ENCODE data around the gene TMC1.

The TMC1 gene

DNA sequence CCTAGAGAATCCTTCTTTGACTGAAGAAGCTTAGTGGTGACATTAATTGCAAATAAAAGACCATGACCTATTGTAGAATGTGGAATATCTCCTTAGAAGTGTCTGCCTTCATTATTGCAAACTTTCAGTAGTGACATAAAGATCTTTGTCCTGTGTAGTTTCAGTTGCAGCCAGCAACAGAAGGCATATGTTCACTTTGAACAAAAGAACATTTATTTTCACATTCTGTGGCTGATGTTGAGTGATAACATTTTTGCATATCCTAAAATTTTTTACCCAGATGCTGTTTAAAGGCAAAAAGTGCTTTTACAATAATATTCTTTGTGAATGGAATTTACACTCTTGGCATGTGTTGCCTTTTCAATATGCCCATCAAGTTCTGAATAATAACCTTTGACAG lies 165.9 kb downstream of the TMC1 start:
- FAIRE-seq = no peak

DNA sequence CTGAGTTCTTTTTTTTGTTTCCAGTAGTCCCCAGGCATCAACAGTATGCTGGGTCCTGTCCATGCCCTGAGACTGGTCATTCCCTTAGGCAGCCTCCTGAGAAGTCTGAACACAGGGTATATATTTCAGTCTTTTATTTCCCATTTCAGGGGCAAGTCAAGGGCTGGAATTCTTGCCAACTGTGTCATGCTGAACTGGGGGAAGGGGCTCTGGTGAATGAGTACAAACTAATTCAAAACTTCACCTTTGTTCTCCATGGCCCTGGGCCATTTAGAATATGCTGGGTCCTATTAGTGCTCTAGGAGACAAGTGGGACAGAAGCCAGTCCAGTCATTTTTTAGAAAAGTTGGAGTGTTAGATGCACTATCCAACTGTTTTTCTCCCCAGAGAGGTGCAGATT lies 170.3 kb downstream of the TMC1 start:
- no peak for FAIRE-seq

DNA sequence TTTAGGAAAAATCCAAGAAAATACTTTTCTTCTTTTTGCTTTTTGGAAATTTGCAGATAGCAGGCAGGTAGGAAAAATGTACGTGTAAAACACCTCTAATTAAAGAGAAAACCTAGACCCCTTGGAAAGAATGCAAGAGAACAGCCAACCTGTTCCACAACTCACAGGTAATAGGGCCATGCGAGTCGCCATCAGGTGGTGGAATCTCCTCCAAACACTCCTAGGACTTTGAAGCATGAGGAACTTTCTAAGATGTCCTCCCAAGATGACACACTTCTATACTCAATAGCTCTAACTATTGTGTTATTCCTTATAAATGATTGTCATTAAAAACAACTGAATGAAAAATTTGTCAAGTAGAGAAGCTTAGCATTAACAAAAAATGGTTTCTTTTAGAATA lies 174.0 kb downstream of the TMC1 start:
- FAIRE-seq = no peak

DNA sequence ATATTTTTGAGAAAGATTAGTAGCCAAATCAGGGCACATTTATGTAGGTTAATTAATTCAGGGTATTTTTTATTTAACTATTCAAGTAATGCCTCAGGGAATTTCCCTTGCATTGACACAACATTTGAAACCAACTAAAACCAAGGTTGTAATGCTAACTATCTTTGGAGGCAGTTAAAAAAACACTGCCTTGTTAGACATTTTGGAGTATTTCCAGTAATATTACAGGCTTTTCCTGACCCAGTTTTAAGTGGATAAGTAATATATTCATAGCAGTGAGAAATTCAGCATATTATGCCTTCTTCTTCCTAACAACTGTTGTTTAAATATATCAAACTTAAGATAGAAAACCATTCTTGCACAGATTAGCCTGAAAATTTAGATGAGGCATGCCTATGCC lies 175.1 kb downstream of the TMC1 start:
- FAIRE-seq = no peak

DNA sequence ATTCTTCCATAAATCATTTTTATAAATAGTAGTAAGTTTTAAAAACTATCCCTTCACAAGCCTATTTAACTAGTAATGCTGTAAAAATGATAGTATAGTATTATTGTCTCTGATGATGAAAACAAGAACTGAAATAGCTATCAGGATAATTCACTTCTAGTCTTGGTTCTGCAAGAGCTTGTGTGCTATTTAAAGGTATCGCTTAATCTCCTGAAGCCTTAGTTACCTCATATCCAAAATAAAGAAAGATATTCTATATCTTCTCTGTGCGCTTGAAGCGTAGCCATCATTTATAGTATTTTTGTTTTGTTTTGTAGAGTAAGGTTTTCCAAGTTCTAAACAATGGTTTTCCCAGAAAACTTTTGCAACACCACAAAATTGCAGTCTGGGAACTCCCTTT lies 180.1 kb downstream of the TMC1 start:
- FAIRE-seq = no peak

DNA sequence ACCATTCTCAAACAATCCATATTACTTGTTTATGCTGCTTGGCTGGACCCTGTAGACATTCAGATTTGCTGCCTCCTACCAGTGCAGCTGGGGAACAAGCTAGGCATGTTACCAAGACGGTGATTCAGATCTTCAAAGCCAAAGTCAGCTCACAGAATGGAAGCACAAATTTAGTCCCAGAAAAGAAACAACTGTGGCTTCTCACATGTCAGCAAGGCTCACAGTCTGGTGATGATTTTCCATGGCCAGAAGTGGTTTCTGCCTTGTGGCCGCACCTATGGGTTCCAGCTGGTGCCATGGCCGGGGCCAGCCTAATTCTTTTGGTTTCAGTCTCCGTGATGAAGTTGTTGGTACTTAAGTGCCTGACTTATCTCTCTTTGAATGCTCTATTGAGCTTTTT lies 182.2 kb downstream of the TMC1 start:
- no peak for FAIRE-seq

DNA sequence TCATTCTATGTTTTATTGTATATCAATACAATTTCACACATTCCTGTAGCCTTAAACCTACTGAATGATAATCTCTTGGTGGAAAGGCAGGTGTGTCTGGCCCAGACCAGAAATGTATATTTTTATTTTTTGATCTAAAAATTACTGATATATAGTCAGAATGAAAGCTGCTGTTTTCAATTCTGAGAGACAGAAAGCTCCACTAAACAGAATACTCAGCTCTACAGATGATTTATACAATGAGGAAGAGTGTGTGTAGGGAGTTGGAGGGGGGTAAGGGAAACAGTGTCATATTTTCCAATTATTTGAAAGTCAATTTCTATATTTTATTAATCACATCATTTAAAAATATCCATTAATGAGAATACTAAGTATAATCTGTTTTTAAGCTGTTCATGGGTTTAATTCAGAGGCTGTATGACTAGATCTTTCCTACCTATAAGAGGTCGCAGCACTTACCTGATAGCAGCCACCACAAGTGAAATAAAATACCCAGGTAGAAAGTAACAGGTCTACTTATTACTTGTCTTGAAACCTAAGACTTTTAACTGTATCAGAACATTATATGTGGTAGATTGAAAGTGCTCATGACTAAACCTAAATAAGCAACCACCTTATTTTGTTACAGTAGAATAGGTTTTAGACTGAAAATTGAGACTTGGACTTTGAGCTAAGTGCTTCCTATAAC lies 183.4 kb downstream of the TMC1 start:
- no peak for FAIRE-seq

DNA sequence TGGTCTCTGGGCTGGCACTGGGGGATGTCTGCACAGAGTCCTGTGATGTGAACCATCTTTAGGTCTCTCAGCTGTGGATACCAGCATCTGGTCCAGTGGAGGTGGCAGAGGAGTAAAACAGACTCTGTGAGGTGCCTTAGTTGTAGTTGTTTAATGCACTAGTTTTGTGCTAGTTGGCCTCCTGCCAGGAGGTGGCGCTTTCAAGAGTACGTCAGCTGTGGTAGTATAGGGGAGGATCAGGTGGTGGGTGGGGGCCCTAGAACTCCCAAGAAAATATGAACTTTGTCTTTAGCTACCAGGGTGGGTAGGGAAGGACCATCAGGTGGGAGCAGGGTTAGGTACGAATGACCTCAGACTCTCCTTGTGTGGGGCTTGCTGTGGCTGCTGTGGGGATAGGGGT lies 197.1 kb downstream of the TMC1 start:
- FAIRE-seq = no peak

DNA sequence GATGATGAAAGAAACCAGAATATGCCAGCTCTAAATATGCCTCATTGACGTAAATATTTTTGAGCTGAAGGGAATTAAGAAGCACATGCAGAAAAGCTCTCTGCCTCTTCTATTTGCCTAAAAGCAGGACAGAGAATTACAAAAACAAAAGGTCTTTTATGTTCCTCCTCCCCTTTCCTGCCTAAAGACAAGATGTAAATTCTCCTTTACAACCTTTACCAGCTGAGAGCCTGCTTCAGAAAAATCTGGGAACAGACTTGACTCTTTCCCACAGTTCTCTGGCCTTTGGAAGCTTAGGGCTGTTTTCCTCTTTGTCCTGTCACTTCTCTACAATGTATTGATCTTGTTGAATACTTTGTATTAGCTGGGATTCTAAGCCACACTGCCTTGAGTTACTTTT lies 199.7 kb downstream of the TMC1 start:
- no peak for FAIRE-seq

DNA sequence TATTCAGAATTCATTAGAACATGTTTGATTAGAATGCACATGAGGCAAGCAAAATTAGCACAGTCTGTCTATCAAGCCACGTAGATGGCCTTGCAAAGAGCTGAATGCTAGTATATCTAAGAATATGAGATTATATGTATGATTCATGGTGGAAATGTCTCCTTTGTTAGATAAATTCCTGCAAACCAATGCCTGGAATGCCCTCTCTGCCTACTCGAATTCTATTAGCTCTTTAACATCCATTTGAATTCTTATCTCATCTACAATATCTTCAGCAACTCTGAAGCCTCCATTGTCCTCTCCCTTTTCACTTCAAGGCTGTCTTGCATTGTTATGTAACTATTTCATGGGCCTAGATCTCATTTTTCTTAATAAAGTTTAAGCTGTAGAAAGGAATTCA lies 205.5 kb downstream of the TMC1 start:
- no peak for FAIRE-seq

DNA sequence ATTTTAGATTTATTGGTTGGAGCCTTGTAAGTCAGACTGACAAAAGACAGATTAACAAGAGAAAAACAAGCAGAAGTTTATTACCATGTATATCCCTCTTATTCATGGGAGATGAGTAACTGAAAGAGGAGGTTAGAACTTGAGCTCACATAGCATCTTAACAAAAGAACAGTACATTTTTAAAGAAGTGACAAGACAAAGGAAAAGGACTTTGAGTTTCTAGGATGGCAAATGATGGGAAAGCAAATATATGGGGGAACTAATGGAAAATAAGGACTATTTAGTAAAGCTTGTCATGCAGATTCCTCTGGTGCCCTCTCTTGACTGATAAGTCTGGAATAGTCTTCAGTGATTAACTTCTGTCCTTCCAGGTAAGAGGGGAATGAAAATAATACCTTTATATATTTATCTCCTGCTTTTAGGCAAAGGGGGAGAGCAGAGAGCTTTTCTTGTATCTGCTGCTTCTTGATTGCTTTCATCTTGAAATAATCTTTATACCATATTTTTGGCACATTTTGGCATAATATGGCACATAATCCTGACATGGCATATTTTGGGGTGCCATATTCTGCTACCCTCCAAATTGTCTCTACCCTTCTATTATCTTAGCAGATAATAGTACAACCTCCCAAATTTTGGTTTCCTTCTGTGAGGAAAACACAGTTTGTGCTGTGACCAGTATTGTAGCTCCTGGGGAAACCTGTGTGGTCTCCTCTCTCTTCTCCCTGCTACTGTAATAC lies 206.8 kb downstream of the TMC1 start:
- no peak for FAIRE-seq

DNA sequence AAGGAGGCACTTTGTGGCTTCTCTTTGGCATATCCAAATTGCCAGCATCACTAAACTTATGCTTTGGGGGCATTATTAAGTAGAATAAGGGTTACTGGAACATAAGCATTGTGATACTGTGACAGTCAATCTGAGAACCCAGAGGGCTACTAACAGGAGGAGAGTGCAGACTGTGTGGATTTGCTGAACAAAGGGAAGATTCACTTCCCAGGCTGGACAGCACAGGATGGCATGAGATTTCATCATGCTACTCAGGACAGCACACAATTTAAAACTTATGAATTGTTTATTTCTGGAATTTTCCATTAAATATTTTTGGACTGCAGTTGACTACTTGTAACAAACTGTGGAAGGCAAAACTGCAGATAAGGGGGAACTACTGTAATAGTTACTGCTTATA lies 212.5 kb downstream of the TMC1 start:
- FAIRE-seq = no peak

DNA sequence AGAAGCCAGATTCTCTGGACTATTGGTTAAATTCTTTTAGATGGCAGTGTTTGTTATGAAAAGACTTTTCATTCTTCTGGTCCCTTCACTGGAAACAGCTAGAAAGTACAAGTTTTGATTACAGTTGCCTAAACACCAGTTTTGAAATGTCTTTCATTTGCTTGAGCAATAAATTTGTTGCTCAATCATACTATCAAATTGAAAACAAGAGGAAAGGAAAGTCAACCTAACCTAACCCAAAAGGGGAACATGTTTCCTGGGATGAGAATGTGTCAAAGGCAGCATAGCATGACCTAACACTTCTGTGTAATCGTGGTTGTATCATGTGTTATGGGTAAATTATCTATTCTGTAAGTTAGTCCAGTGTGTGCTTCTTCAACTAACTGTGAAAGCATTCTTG lies 213.2 kb downstream of the TMC1 start:
- no peak for FAIRE-seq

DNA sequence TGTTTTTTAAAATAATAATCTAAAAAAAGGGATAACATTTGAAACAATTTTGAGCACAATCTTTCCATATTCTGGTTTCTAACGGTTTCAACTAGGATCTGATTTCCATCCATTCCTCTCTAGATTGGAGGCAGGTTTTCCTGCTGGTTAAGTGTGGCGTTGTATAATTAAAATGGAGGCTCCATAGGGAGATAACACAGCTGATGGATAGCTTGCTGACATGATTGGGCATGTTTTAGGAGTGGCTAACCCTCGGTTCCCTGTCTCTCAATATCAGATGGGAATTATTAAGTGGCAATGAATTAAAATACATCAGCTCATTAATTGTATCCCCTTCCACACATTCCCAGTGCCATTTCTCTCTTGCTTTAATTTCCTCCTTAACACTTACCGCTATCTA lies 222.4 kb downstream of the TMC1 start:
- no peak for FAIRE-seq

DNA sequence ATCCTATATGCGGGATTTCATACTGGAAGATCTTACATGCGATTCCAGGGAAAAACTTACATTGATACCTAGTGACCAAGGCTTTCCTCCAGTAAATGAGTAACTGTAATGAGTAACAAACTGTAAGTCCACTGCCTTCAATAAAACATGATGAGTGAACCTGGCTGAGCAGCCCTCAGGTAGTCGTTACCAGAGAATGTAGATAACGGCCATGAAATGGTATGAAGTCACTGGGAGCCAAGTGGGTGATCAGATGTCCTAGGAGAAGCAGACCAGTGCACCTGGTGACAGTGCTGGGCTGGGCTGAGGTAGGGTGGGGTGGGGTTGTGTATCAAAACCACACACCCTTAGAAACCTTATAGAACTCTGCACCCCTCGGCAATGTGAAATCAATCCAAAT lies 227.9 kb downstream of the TMC1 start:
- no peak for FAIRE-seq

DNA sequence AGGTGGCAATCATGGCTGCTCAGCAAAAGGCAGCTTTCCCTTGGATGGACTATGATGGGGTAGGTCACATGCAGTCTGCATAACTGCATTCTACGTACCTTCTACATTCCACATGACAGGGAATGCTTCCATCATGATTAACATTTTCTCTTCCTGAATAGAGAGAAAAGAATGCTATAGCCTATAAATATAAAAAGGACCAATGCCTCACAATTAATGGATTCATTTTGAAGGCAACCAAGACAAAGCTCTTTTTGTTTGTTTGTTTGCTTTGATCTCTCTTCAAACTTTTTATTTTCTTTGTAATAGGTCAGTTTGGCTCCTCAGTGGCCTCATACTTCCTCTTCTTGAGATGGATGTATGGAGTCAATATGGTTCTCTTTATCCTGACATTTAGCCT lies 230.1 kb downstream of the TMC1 start:
- FAIRE-seq = no peak

DNA sequence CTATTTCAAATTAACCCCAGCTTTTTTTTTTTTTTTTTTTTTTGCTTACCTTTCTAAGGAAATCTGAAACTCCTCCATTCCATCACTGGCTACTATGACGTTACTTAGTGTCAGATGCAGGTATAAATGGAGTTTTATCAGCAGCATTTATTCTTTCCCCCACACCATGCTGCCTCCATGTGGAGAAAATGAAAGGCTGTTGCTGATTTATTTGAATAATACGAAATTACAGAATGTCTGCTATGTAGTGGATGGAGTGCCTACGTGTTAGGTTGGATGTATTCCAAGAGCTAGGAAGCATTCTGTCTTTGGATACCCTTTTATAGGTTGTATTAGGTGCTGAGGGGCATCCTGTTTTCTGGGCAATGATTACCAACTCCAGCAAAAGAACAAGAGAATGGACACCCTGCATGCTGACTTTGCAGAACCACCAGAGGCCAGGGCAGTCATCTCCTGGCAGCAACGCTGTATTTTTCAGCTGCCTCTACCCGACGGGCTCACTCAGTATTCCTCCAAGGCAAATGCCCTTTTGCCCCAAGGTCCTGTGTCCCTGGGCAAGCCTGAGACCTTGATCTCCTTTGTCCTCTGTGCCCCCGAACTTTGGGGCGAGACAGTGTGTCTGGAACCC lies 232.0 kb downstream of the TMC1 start:
- FAIRE-seq = no peak

DNA sequence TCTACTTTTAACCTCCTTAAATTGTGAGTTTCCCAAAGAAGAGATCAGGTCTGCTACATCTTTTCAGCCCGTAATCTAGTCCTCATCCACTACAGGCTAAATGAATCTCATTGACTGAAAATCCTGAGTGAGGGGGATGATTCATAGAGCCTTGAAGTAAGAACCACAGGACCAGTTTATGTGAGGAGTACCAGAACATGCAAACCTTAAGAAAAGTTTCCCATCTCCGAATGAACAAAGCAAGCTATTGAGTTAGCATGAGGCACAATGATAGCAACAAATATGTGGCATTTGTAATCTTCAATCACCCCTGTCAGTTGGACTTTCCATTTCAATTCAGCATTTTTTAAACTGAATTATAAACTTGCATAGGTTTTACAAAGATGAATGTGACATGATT lies 234.4 kb downstream of the TMC1 start:
- no peak for FAIRE-seq

DNA sequence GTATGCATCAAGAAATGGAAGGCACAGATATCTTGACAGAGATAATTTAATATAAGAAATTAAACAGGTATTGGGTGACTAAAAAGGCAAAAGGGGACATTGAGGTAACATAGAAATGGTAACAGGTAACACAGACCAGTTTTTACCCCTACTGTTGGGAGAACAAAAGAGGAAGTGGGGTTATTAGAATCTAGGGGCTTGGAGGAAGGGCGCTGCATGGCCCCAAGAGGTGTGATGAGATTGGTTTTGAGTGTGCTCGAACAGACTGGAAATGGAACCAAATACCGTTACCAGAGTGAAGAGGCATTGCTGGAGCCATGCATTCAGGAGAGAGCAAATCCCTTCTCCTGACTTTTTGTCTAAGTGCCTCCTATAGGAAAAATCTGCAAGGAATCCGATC lies 237.5 kb downstream of the TMC1 start:
- no peak for FAIRE-seq

DNA sequence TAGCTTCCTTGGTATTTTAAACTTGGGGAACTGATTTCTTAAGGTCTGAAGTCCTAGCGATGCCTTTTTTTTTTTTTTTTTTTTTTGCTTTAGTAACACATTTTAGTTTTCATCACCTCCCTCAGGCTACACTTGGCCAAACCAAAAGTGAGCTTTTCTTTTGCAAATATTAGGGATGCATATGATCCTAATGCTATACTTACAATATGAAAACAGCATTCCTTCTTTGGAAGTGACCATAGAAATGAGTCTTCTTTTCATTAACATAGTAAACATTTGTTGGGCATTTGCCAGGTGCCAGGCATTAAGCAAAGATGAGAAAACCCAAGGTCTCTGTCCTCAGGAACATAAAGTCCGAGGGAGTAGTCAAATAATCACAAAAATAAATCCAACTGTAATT lies 241.6 kb downstream of the TMC1 start:
- FAIRE-seq = no peak

DNA sequence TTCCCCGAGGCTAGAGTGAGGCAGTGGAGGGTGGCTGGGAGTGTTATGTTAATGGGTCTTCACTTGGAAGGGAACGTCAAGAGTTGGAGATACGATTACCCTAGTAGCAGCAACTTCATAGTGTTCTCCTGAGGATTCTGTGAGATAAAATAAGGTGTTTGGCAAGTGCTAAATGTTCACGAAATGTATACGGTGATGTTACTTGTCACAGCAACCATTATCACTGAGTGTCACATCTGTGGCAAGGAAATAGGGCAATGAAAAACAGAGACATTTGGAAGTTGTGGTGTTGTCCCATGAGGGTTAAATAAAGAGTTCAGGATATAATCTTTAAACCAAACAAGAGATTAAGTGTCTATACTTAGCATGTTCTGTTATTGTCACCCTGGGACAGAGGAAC lies 248.1 kb downstream of the TMC1 start:
- no peak for FAIRE-seq

DNA sequence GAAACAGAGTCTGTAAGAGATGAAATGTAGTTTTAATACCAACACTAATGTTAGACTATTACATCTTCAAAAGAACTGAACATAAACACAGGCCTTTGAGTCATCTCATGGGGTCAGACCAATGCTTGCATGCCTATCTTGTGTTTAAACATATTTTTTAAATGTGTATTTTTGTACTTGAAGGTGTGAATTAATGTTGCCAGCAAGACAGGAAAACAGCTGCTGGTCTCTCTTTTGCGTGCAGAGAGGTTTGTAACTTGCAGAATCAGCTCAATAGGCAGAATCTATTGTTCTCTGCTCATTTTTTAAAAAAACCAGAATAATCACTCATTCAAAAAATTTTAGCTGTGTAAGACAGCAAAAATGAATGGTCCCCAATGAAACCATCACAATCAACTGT lies 251.3 kb downstream of the TMC1 start:
- FAIRE-seq = no peak

DNA sequence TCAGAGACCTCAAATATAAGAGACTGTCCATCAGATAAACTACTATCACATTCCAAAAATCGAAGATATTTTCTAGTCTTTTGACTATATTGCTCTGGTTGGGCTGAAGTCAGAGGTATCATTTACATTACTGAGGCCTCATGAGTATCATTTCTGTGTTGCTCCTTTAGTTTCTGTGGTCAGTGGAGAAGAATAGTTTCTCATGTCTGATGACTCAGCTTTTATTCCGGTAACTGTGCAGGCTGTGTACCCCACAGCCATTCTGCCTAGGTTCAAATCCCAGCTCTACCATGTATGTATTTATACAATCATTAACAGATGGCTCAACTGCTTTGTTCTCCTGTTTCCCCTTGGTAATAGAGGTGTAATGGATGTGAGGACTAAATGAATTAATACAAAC lies 252.2 kb downstream of the TMC1 start:
- no peak for FAIRE-seq

DNA sequence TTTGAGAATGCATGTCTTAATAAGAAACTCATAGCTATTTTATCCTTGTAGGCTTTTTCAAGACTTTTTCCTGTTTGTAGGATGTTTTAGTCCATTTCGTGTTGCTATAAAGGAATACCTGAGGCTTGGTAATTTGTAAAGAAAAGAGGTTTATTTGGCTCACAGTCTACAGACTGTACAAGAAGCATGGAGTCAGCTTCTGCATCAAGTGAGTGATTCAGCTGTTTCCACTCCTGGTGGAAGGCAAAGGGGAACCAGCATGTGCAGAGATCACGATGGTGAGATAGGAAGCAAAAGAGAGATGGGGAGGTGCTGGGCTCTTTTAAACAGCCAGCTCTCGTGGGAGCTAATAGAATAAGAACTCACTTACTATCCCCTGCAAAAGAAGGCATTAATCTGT lies 254.2 kb downstream of the TMC1 start:
- FAIRE-seq = no peak

DNA sequence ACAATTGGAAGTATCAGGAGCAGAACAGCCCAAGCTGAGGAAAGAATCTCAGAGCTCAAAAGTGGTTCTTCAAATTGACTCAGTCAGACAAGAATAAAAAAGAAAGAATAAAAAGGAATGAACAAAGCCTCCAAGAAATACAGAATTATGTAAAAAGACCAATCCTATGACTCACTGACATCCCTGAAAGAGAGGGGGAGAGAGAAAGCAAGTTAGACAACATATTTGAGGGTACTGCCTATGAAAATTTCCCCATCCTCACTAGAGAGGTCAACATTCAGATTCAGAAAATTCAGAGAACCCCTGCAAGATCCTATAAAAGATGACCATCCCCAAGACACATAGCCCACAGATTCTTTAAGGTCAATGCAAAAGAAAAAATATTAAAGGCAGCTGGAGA lies 258.2 kb downstream of the TMC1 start:
- FAIRE-seq = no peak

All from TTC549 (cell line).